ENCODE results near the gene CLCA4. TPM values are rescaled to one million over a fixed set of nuclear protein-coding genes. Genes with fewer than 3 reads are reported as not detected.

The CLCA4 gene
- total RNA-seq, 2 experiments from 2014 or later, result not detected

- H3K9me3 Mint-ChIP-seq, result no peaks in the 10 kb centered on the region
- H3K27me3 Mint-ChIP-seq, result peaks cover 11% of the 10 kb centered on the region
- no peak overlapping the region for H3K4me3 Mint-ChIP-seq
- H3K36me3 Mint-ChIP-seq (ENCODE audit: low read depth), result no peaks in the 10 kb centered on the region
- POLR2A ChIA-PET, result no interaction called here
- no peaks in the 10 kb centered on the region for H3K4me1 Mint-ChIP-seq
- CTCF ChIA-PET, result no interaction called here
- no peak overlapping the region for H3K27ac Mint-ChIP-seq
- no peak for DNase-seq
Measured at GRCh38 chr1:86542631-86543030, 4.2 kb upstream of the CLCA4 start.

GRCh38 chr1:86548839-86549238 lies 2.0 kb downstream of the CLCA4 start:
- H3K27me3 Mint-ChIP-seq, result peaks cover 9% of the 10 kb centered on the region
- no peak overlapping the region for H3K4me3 Mint-ChIP-seq
- no peak overlapping the region for H3K27ac Mint-ChIP-seq
- POLR2A ChIA-PET, result no interaction called here
- H3K9me3 Mint-ChIP-seq, result no peaks in the 10 kb centered on the region
- no peak for DNase-seq
- no peaks in the 10 kb centered on the region for H3K4me1 Mint-ChIP-seq
- no peaks in the 10 kb centered on the region for H3K36me3 Mint-ChIP-seq (ENCODE audit: low read depth)
- CTCF ChIA-PET, result no interaction called here

GRCh38 chr1:86551305-86551704 lies 4.4 kb downstream of the CLCA4 start:
- Mint-ChIP-seq H3K36me3 (ENCODE audit: low read depth) (no peaks in the 10 kb centered on the region), H3K27me3 (no peaks in the 10 kb centered on the region), H3K4me3 (no peak overlapping the region), H3K4me1 (no peaks in the 10 kb centered on the region), H3K27ac (no peak overlapping the region), H3K9me3 (peaks cover 3% of the 10 kb centered on the region)
- ChIA-PET POLR2A (no interaction called here), CTCF (no interaction called here)
- no peak for DNase-seq

- ChIA-PET POLR2A (no interaction called here), CTCF (no interaction called here)
- peaks cover 6% of the 10 kb centered on the region for H3K9me3 Mint-ChIP-seq
- H3K4me3 Mint-ChIP-seq, result no peak overlapping the region
- no peak overlapping the region for H3K27ac Mint-ChIP-seq
- H3K4me1 Mint-ChIP-seq, result no peaks in the 10 kb centered on the region
- peaks cover 3% of the 10 kb centered on the region for H3K27me3 Mint-ChIP-seq
- H3K36me3 Mint-ChIP-seq (ENCODE audit: low read depth), result no peaks in the 10 kb centered on the region
- DNase-seq, result no peak
Measured at GRCh38 chr1:86552376-86552775, 5.5 kb downstream of the CLCA4 start.

- no peaks in the 10 kb centered on the region for H3K4me1 Mint-ChIP-seq
- CTCF ChIA-PET, result no interaction called here
- H3K36me3 Mint-ChIP-seq (ENCODE audit: low read depth), result no peaks in the 10 kb centered on the region
- no peak for DNase-seq
- H3K27me3 Mint-ChIP-seq, result peaks cover 9% of the 10 kb centered on the region
- peaks cover 23% of the 10 kb centered on the region for H3K9me3 Mint-ChIP-seq
- POLR2A ChIA-PET, result no interaction called here
- H3K4me3 Mint-ChIP-seq, result no peak overlapping the region
- no peak overlapping the region for H3K27ac Mint-ChIP-seq
Measured at GRCh38 chr1:86557739-86558138, 10.9 kb downstream of the CLCA4 start.

GRCh38 chr1:86563849-86564248 lies 17.0 kb downstream of the CLCA4 start:
- POLR2A ChIA-PET, result no interaction called here
- Mint-ChIP-seq H3K27ac (no peak overlapping the region), H3K4me1 (no peaks in the 10 kb centered on the region), H3K36me3 (ENCODE audit: low read depth) (no peaks in the 10 kb centered on the region), H3K9me3 (peaks cover 7% of the 10 kb centered on the region), H3K27me3 (peaks cover 10% of the 10 kb centered on the region), H3K4me3 (no peak overlapping the region)
- CTCF ChIA-PET, result no interaction called here
- no peak for DNase-seq

GRCh38 chr1:86567341-86567740 lies 20.5 kb downstream of the CLCA4 start:
- ChIA-PET POLR2A (no interaction called here), CTCF (no interaction called here)
- peaks cover 4% of the 10 kb centered on the region for H3K27me3 Mint-ChIP-seq

GRCh38 chr1:86567878-86568277 lies 21.0 kb downstream of the CLCA4 start:
- ChIA-PET CTCF (no interaction called here), POLR2A (no interaction called here)
- Mint-ChIP-seq H3K9me3 (no peaks in the 10 kb centered on the region), H3K36me3 (ENCODE audit: low read depth) (no peaks in the 10 kb centered on the region), H3K4me3 (no peak overlapping the region), H3K4me1 (no peaks in the 10 kb centered on the region), H3K27me3 (peaks cover 4% of the 10 kb centered on the region), H3K27ac (no peak overlapping the region)
- DNase-seq, result no peak

More at GRCh38 chr1:86567341-86567740, 20.5 kb downstream of the CLCA4 start:
- Mint-ChIP-seq H3K9me3 (no peaks in the 10 kb centered on the region), H3K4me1 (no peaks in the 10 kb centered on the region), H3K4me3 (no peak overlapping the region), H3K36me3 (ENCODE audit: low read depth) (no peaks in the 10 kb centered on the region), H3K27ac (no peak overlapping the region)
- no peak for DNase-seq

- ChIA-PET CTCF (no interaction called here), POLR2A (no interaction called here)
- Mint-ChIP-seq H3K4me3 (no peak overlapping the region), H3K36me3 (ENCODE audit: low read depth) (no peaks in the 10 kb centered on the region), H3K9me3 (no peaks in the 10 kb centered on the region), H3K27ac (no peak overlapping the region), H3K4me1 (no peaks in the 10 kb centered on the region), H3K27me3 (peaks cover 9% of the 10 kb centered on the region)
- no peak for DNase-seq
Measured at GRCh38 chr1:86573763-86574484, 27.0 kb downstream of the CLCA4 start.

GRCh38 chr1:86581231-86581630 lies 34.4 kb downstream of the CLCA4 start:
- Mint-ChIP-seq H3K4me1 (no peaks in the 10 kb centered on the region), H3K36me3 (ENCODE audit: low read depth) (no peaks in the 10 kb centered on the region), H3K27ac (no peak overlapping the region), H3K9me3 (no peaks in the 10 kb centered on the region), H3K4me3 (no peak overlapping the region), H3K27me3 (peaks cover 2% of the 10 kb centered on the region)
- DNase-seq, result no peak
- ChIA-PET POLR2A (no interaction called here), CTCF (no interaction called here)

GRCh38 chr1:86582161-86582560 lies 35.3 kb downstream of the CLCA4 start:
- DNase-seq, result no peak
- H3K4me3 Mint-ChIP-seq, result no peak overlapping the region
- no peaks in the 10 kb centered on the region for H3K36me3 Mint-ChIP-seq (ENCODE audit: low read depth)
- H3K27ac Mint-ChIP-seq, result no peak overlapping the region
- POLR2A ChIA-PET, result no interaction called here
- CTCF ChIA-PET, result no interaction called here
- no peaks in the 10 kb centered on the region for H3K4me1 Mint-ChIP-seq
- H3K9me3 Mint-ChIP-seq, result no peaks in the 10 kb centered on the region
- peaks cover 2% of the 10 kb centered on the region for H3K27me3 Mint-ChIP-seq

- Mint-ChIP-seq H3K4me1 (no peaks in the 10 kb centered on the region), H3K27me3 (peaks cover 2% of the 10 kb centered on the region), H3K27ac (no peak overlapping the region), H3K36me3 (ENCODE audit: low read depth) (no peaks in the 10 kb centered on the region), H3K4me3 (no peak overlapping the region), H3K9me3 (no peaks in the 10 kb centered on the region)
- CTCF ChIA-PET, result no interaction called here
- DNase-seq, result no peak
- POLR2A ChIA-PET, result no interaction called here
Measured at GRCh38 chr1:86583032-86583431, 36.2 kb downstream of the CLCA4 start.

GRCh38 chr1:86583593-86583992 lies 36.7 kb downstream of the CLCA4 start:
- CTCF ChIA-PET, result no interaction called here
- no peak overlapping the region for H3K27ac Mint-ChIP-seq

GRCh38 chr1:86594284-86594770 lies 47.4 kb downstream of the CLCA4 start:
- ChIA-PET POLR2A (no interaction called here), CTCF (interaction anchor here (1.2 kb wide), 1 partner anchor 22 kb away, joined by 3 read pairs; no protein-coding TSS in a partner anchor)
- Mint-ChIP-seq H3K27ac (no peak overlapping the region), H3K27me3 (peaks cover under 1% of the 10 kb centered on the region), H3K36me3 (ENCODE audit: low read depth) (no peaks in the 10 kb centered on the region), H3K9me3 (peaks cover 6% of the 10 kb centered on the region), H3K4me3 (no peak overlapping the region), H3K4me1 (no peaks in the 10 kb centered on the region)
- no peak for DNase-seq

More at GRCh38 chr1:86583593-86583992, 36.7 kb downstream of the CLCA4 start:
- Mint-ChIP-seq H3K4me3 (no peak overlapping the region), H3K9me3 (no peaks in the 10 kb centered on the region), H3K4me1 (no peaks in the 10 kb centered on the region), H3K36me3 (ENCODE audit: low read depth) (no peaks in the 10 kb centered on the region), H3K27me3 (peaks cover 3% of the 10 kb centered on the region)
- DNase-seq, result no peak
- POLR2A ChIA-PET, result no interaction called here

Measured in activated CD4-positive, alpha-beta T cell treated with anti-CD3 and anti-CD28 coated beads, Interleukin-2, amount 10 ng/mL, durations not matched to agents 7 days and 5 days (primary cell).